MCF 10A (cell line): ENCODE data around the gene DLG2. TPM values are rescaled to one million over a fixed set of nuclear protein-coding genes. Genes with fewer than 3 reads are reported as not detected.

Experiments
- BruUV-seq: library from RNA; stranded (reverse); fragments of 400-500 nt; replicated peaks from 2 replicates; lab custom pipeline; 2021; lab: Mats Ljungman, UMichigan
- CTCF ChIA-PET: fragments of 300-600 bp; sonication (Branson Sonifier 250); formaldehyde crosslinking; extraction: SDS; loops from one replicate; lab custom pipeline; 2021; ENCODE audit warnings: antibody characterized with exemption, inconsistent platforms; lab: Yijun Ruan, JAX
- POLR2A ChIA-PET: fragments of 300-600, 350-650 bp; sonication (Branson Sonifier 250); formaldehyde crosslinking; extraction: SDS; loops from one replicate; lab custom pipeline; 2020; ENCODE audit warnings: antibody characterized with exemption, inconsistent platforms; lab: Yijun Ruan, JAX
- DNase-seq: peaks from one replicate; pipeline ENCODE4 v3.0.0-alpha.2; 2018; ENCODE audit not compliant: unreplicated experiment
- H3K27ac Mint-ChIP-seq: one replicate; pipeline ENCODE4 v1.8.0; 2022; ENCODE audit warnings: mild to moderate bottlenecking, low read depth, mixed read lengths; ENCODE audit not compliant: unreplicated experiment
- H3K27me3 Mint-ChIP-seq: one replicate; pipeline ENCODE4 v1.8.0; 2022; ENCODE audit warnings: mixed read lengths; ENCODE audit not compliant: insufficient read depth, unreplicated experiment
- H3K36me3 Mint-ChIP-seq: one replicate; pipeline ENCODE4 v1.8.0; 2022; ENCODE audit warnings: mild to moderate bottlenecking, moderate library complexity, mixed read lengths; ENCODE audit not compliant: insufficient read depth, unreplicated experiment
- H3K4me1 Mint-ChIP-seq: one replicate; pipeline ENCODE4 v1.8.0; 2022; ENCODE audit warnings: mixed read lengths; ENCODE audit not compliant: insufficient read depth, unreplicated experiment
- H3K4me3 Mint-ChIP-seq: one replicate; pipeline ENCODE4 v1.8.0; 2022; ENCODE audit warnings: mild to moderate bottlenecking, moderate library complexity, mixed read lengths; ENCODE audit not compliant: unreplicated experiment
- H3K9me3 Mint-ChIP-seq: one replicate; pipeline ENCODE4 v1.8.0; 2022; ENCODE audit warnings: mixed read lengths; ENCODE audit not compliant: unreplicated experiment
- CTCF ChIP-seq: fragments of 200-600 bp; IDR thresholded peaks from one replicate; pipeline ENCODE4 v1.8.0; 2022; ENCODE audit warnings: antibody characterized with exemption, mild to moderate bottlenecking; ENCODE audit not compliant: unreplicated experiment
- intact Hi-C: fragments of 100-400 bp; cut with micrococcal nuclease; formaldehyde crosslinking; loops from 2 replicates; pipeline ENCODE4 v1.14.1; 2022
- total RNA-seq: library from RNA; stranded (reverse); gene quantifications from 2 replicates; pipeline ENCODE4 v1.2.3, GENCODE V29; 2022

Gene DLG2
- total RNA-seq, 1 experiment from 2014 or later: 0.26 TPM

- H3K27ac Mint-ChIP-seq: no peak overlapping the region
- ChIA-PET CTCF (no interaction called here), POLR2A (no interaction called here)
- H3K27me3 Mint-ChIP-seq: peaks cover 27% of the 10 kb centered on the region
- intact Hi-C loops: no loop called here
- no peaks in the 10 kb centered on the region for H3K9me3 Mint-ChIP-seq
- no TSS peak for BruUV-seq
- no peak for DNase-seq
- H3K4me1 Mint-ChIP-seq: no peaks in the 10 kb centered on the region
- H3K36me3 Mint-ChIP-seq: no peaks in the 10 kb centered on the region
- TF ChIP-seq CTCF: no peak
- no peak overlapping the region for H3K4me3 Mint-ChIP-seq
Measured at GRCh38 chr11:83456566-83456965, 2170.6 kb downstream of the DLG2 start.

GRCh38 chr11:83456075-83456474 lies 2171.1 kb downstream of the DLG2 start:
- Mint-ChIP-seq H3K4me1 (no peaks in the 10 kb centered on the region), H3K36me3 (no peaks in the 10 kb centered on the region), H3K9me3 (no peaks in the 10 kb centered on the region), H3K4me3 (no peak overlapping the region), H3K27ac (no peak overlapping the region), H3K27me3 (peaks cover 27% of the 10 kb centered on the region)
- no peak for DNase-seq
- CTCF ChIA-PET: no interaction called here
- POLR2A ChIA-PET: no interaction called here
- intact Hi-C loops: no loop called here
- no TSS peak for BruUV-seq
- no peak for TF ChIP-seq CTCF

GRCh38 chr11:83455356-83455755 lies 2171.8 kb downstream of the DLG2 start:
- no peak overlapping the region for H3K4me3 Mint-ChIP-seq
- BruUV-seq: no TSS peak
- CTCF ChIA-PET: interaction anchor here (0.6 kb wide), 1 partner anchor 213 kb away, joined by 3 read pairs; no protein-coding TSS in a partner anchor

GRCh38 chr11:83454674-83455073 lies 2172.5 kb downstream of the DLG2 start:
- no peak for DNase-seq
- Mint-ChIP-seq H3K36me3 (no peaks in the 10 kb centered on the region), H3K27me3 (peaks cover 27% of the 10 kb centered on the region), H3K27ac (no peak overlapping the region), H3K4me3 (no peak overlapping the region), H3K4me1 (no peaks in the 10 kb centered on the region), H3K9me3 (no peaks in the 10 kb centered on the region)
- BruUV-seq: no TSS peak
- ChIA-PET CTCF (interaction anchor here (0.7 to 1.0 kb wide), 2 partner anchors 26 to 373 kb away, joined by 3 read pairs; no protein-coding TSS in a partner anchor), POLR2A (no interaction called here)
- intact Hi-C loops: no loop called here
- TF ChIP-seq CTCF: no peak

More at GRCh38 chr11:83455356-83455755, 2171.8 kb downstream of the DLG2 start:
- H3K27me3 Mint-ChIP-seq: peaks cover 27% of the 10 kb centered on the region
- no peaks in the 10 kb centered on the region for H3K36me3 Mint-ChIP-seq
- TF ChIP-seq CTCF: no peak
- no peaks in the 10 kb centered on the region for H3K9me3 Mint-ChIP-seq
- intact Hi-C loops: no loop called here
- no peak overlapping the region for H3K27ac Mint-ChIP-seq
- POLR2A ChIA-PET: no interaction called here
- no peaks in the 10 kb centered on the region for H3K4me1 Mint-ChIP-seq
- DNase-seq: no peak
